Fibroblast of lung (primary cell): ENCODE data around the gene NDUFA9. TPM values are rescaled to one million over a fixed set of nuclear protein-coding genes. Genes with fewer than 3 reads are reported as not detected.

Experiments
- DNase-seq, 2 donors: peaks; one replicate each; pipeline versions ENCODE4 v3.0.0 to v3.0.0-alpha.2; 2010; ENCODE audit warnings: low read depth in 2 of 2
- H2AFZ ChIP-seq: 2 replicates; pipeline ENCODE4 v1.5.1; 2012; ENCODE audit warnings: low read length, control low read depth, inconsistent platforms
- H3K27ac ChIP-seq: 2 replicates; pipeline ENCODE4 v1.5.1; 2011; ENCODE audit warnings: low read length, control low read depth; ENCODE audit not compliant: insufficient read depth
- H3K27me3 ChIP-seq: 2 replicates; pipeline ENCODE4 v1.5.1; 2011; ENCODE audit warnings: mild to moderate bottlenecking, low read length; ENCODE audit not compliant: control insufficient read depth, insufficient read depth
- H3K36me3 ChIP-seq: 2 replicates; pipeline ENCODE4 v1.5.1; 2011; ENCODE audit warnings: low read length; ENCODE audit not compliant: control insufficient read depth, insufficient read depth
- H3K4me1 ChIP-seq: 2 replicates; pipeline ENCODE4 v1.5.1; 2011; ENCODE audit warnings: low read length; ENCODE audit not compliant: control insufficient read depth, insufficient read depth; ENCODE audit errors: extremely low read depth
- H3K4me2 ChIP-seq: 2 replicates; pipeline ENCODE4 v1.5.1; 2011; ENCODE audit warnings: low read length, control low read depth; ENCODE audit not compliant: insufficient read depth; ENCODE audit errors: extremely low read depth
- H3K4me3 ChIP-seq, 4 experiments: fragments of 200-600 bp in 1 of 4; sonication (generic) in 1 of 4; replicated peaks in 1 of 4; 2 replicates each; pipeline ENCODE4 v1.5.1; 2011 to 2016; ENCODE audit warnings: low read length in 4 of 4, low read depth in 3 of 4, mild to moderate bottlenecking in 3 of 4, control low read depth in 2 of 4, inconsistent platforms in 1 of 4, mixed read lengths in 1 of 4; ENCODE audit not compliant: insufficient read depth in 1 of 4; ENCODE audit errors: control extremely low read depth in 1 of 4
- H3K79me2 ChIP-seq: 2 replicates; pipeline ENCODE4 v1.5.1; 2012; ENCODE audit warnings: mild to moderate bottlenecking, low read length, inconsistent platforms; ENCODE audit not compliant: control insufficient read depth, insufficient read depth
- H3K9ac ChIP-seq: 2 replicates; pipeline ENCODE4 v1.5.1; 2011; ENCODE audit warnings: mild to moderate bottlenecking, low read length, control low read depth; ENCODE audit not compliant: insufficient read depth
- H3K9me3 ChIP-seq: 2 replicates; pipeline ENCODE4 v1.5.1; 2012; ENCODE audit warnings: low read depth, low read length; ENCODE audit not compliant: control insufficient read depth, insufficient read depth
- H4K20me1 ChIP-seq: 2 replicates; pipeline ENCODE4 v1.5.1; 2011; ENCODE audit warnings: low read length; ENCODE audit not compliant: control insufficient read depth, insufficient read depth; ENCODE audit errors: extremely low read depth
- CTCF ChIP-seq, 2 donors: IDR thresholded peaks in 1 of 2; conservative IDR thresholded peaks in 1 of 2; 1 replicate in 1 of 2; 2 replicates in 1 of 2; pipeline ENCODE4 v1.5.1; 2011 to 2012; ENCODE audit warnings: low read length in 2 of 2, control low read depth in 1 of 2, inconsistent platforms in 1 of 2, low read depth in 1 of 2, mild to moderate bottlenecking in 1 of 2
- EZH2 ChIP-seq: IDR thresholded peaks from 2 replicates; pipeline ENCODE4 v1.5.1; 2012; ENCODE audit warnings: low read length, control low read depth, mild to moderate bottlenecking; ENCODE audit errors: missing control alignments
- polyA minus RNA-seq: library from RNA; depleted of rRNA, polyadenylated mRNA; stranded (reverse); fragments of >200 nt; gene quantifications from 2 replicates; pipeline ENCODE4 v1.2.3, GENCODE V29; 2011; ENCODE audit warnings: low replicate concordance
- polyA plus RNA-seq, 2 donors: library from polyadenylated mRNA; depleted of rRNA in 1 of 2; stranded (reverse) in 1 of 2; unstranded in 1 of 2; fragments of >200 nt; gene quantifications; 2 replicates each; pipeline ENCODE4 v1.2.1, GENCODE V29; 2011 to 2012; ENCODE audit warnings: missing spikeins in 1 of 2
- total RNA-seq: library from RNA; depleted of rRNA; stranded (reverse); fragments of >200 nt; gene quantifications from 2 replicates; pipeline ENCODE4 v1.2.1, GENCODE V29; 2014

Gene NDUFA9
- 21.3 and 42.6 TPM in 2 replicates for total RNA-seq
- polyA plus RNA-seq = 68.8 and 73.8 TPM in 2 replicates
- polyA plus RNA-seq (2012) = 103 and 154 TPM in 2 replicates
- polyA minus RNA-seq = 444 and 458 TPM in 2 replicates

GRCh38 chr12:4648501-4649357, at the start of gene NDUFA9, which contains the start of gene AKAP3:
Gene NDUFA9, plus strand, starts transcription at chr12:4649114. Its CDS starts 13 bp downstream, at chr12:4649127.
Gene AKAP3, minus strand, starts transcription at chr12:4649051. Its CDS starts 10,855 bp downstream, at chr12:4638196.
- Histone ChIP-seq H3K9ac (peak within 1 kb of the TSS; percentile 84), H3K27ac (peak within 1 kb of the TSS; percentile 77), H3K79me2 (peaks cover 33% of the 10 kb centered on the region), H4K20me1 (no peaks in the 10 kb centered on the region), H3K27me3 (no peaks in the 10 kb centered on the region), H2AFZ (peak within 1 kb of the TSS; percentile 97), H3K36me3 (no peaks in the 10 kb centered on the region), H3K9me3 (no peaks in the 10 kb centered on the region), H3K4me3 (peak within 1 kb of the TSS; percentile 88 to 97 (median 90)), H3K4me1 (peaks cover 5% of the 10 kb centered on the region), H3K4me2 (peak within 1 kb of the TSS; percentile 96)
- TF ChIP-seq EZH2 (no peak), CTCF (conservative IDR thresholded peaks at IDR 0.05 in 1 of 2, IDR thresholded peaks at IDR 0.05 in 1 of 2; ENCODE audit: low read depth in 1 of 2, low read length in 2 of 2) (no peak)
- peak; percentile 86 to 89 for DNase-seq

- Histone ChIP-seq H3K9ac (no peak overlapping the region), H3K9me3 (no peaks in the 10 kb centered on the region), H2AFZ (no peak overlapping the region), H3K4me2 (no peak overlapping the region), H3K27me3 (peaks cover 5% of the 10 kb centered on the region), H3K27ac (no peak overlapping the region), H4K20me1 (no peaks in the 10 kb centered on the region), H3K4me3 (no peak overlapping the region), H3K36me3 (no peaks in the 10 kb centered on the region), H3K4me1 (peaks cover 2% of the 10 kb centered on the region), H3K79me2 (peaks cover 7% of the 10 kb centered on the region)
- TF ChIP-seq CTCF (conservative IDR thresholded peaks at IDR 0.05 in 1 of 2, IDR thresholded peaks at IDR 0.05 in 1 of 2; ENCODE audit: low read depth in 1 of 2, low read length in 2 of 2) = no peak
- no peak for TF ChIP-seq EZH2
- DNase-seq = no peak
These were observed 45.5 kb upstream of the NDUFA9 start for GRCh38 chr12:4603421-4603820.

- no peaks in the 10 kb centered on the region for H4K20me1 ChIP-seq
These were observed 45.0 kb upstream of the NDUFA9 start for GRCh38 chr12:4603946-4604345.

More at GRCh38 chr12:4603946-4604345, 45.0 kb upstream of the NDUFA9 start:
- no peak for DNase-seq
- TF ChIP-seq EZH2 (no peak), CTCF (conservative IDR thresholded peaks at IDR 0.05 in 1 of 2, IDR thresholded peaks at IDR 0.05 in 1 of 2; ENCODE audit: low read depth in 1 of 2, low read length in 2 of 2) (no peak)
- H2AFZ ChIP-seq = no peak overlapping the region
- H3K79me2 ChIP-seq = peaks cover 7% of the 10 kb centered on the region
- no peak overlapping the region for H3K4me2 ChIP-seq
- no peak overlapping the region for H3K4me3 ChIP-seq
- H3K36me3 ChIP-seq = no peaks in the 10 kb centered on the region
- no peak overlapping the region for H3K27ac ChIP-seq
- peaks cover 2% of the 10 kb centered on the region for H3K4me1 ChIP-seq
- peaks cover 5% of the 10 kb centered on the region for H3K27me3 ChIP-seq
- no peaks in the 10 kb centered on the region for H3K9me3 ChIP-seq
- H3K9ac ChIP-seq = no peak overlapping the region
